SW480 (cell line): Measurements from ENCODE around the gene IFNAR2.
"Not testable (repeated sequence)": the region's sequence is repeated elsewhere in the genome, so short reads cannot be mapped to it uniquely, and the experiment has no call there.

Experiments
- DNase-seq: peaks from one replicate; pipeline ENCODE4 v3.0.0-alpha.2; 2016; ENCODE audit warnings: low spot score

Gene IFNAR2

GRCh38 chr21:33214056-33214455 lies 15.7 kb upstream of the IFNAR2 start:
- no peak for DNase-seq

DNA sequence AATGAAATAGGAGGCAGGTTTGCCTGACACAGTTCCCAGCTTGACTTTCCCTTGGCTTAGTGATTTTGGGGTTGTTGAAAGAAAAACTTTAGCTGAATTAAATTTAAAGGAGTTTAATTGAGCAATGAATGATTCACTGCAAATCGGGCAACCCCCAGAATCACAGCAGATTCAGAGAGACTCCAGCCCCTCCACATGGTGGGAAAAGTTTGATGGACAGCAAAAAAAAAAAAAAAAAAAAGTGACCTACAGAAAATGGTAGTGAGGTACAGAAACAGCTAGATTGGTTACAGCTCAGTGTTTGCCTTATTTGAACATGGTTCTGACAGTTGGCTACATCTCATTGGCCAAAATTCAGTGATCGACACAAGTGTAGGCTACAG lies 12.6 kb upstream of the IFNAR2 start:
- DNase-seq = no peak

DNA sequence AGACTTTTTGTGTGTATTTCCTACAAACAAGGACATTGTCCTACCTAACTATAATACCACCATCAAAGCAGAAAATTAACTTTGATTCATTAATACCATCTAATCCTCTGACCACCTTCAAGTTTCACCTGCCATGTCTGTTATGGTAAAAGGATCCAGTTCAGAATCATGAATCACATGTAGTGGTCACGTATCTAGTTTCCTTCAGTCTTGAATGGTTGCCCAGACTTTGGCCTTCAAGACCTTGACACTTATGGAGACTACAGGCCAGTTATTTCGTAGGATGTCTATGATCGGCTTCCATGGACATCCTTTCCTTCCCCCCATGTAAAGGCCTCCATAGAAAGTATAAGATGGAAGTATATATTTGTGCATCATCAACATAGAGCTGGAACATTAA lies 10.4 kb upstream of the IFNAR2 start:
- no peak for DNase-seq

DNA sequence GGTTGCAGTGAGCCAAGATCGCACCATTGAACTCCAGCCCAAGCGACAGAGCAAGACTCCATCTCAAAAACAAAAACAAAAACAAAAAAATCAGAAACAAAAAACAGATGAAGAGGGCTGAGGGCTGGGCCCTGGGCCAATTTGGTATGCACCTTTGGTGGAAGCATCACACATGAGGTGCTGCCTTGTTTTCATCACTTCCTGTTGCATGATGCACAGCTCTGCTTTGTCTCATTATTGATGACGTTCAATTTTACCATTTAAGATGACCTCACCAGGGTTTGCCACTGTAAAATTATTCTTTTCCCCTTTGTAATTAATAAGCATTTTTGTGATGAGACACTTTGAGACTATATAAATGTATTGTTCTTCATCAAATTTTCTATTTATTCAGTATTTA lies 9.8 kb upstream of the IFNAR2 start:
- DNase-seq = no peak

GRCh38 chr21:33225376-33225775 lies 4.4 kb upstream of the IFNAR2 start:
- DNase-seq = not testable (repeated sequence)

- DNase-seq = no peak
Observed at GRCh38 chr21:33228455-33228854, 1.3 kb upstream of the IFNAR2 start.

- no peak for DNase-seq
Observed at GRCh38 chr21:33229099-33229783, 497 bp upstream of the IFNAR2 start.

- DNase-seq = peak; percentile 50
Observed at GRCh38 chr21:33230545-33231324, 997 bp downstream of the IFNAR2 start.

- DNase-seq = no peak
Observed at GRCh38 chr21:33231526-33231925, 1.8 kb downstream of the IFNAR2 start.

DNA sequence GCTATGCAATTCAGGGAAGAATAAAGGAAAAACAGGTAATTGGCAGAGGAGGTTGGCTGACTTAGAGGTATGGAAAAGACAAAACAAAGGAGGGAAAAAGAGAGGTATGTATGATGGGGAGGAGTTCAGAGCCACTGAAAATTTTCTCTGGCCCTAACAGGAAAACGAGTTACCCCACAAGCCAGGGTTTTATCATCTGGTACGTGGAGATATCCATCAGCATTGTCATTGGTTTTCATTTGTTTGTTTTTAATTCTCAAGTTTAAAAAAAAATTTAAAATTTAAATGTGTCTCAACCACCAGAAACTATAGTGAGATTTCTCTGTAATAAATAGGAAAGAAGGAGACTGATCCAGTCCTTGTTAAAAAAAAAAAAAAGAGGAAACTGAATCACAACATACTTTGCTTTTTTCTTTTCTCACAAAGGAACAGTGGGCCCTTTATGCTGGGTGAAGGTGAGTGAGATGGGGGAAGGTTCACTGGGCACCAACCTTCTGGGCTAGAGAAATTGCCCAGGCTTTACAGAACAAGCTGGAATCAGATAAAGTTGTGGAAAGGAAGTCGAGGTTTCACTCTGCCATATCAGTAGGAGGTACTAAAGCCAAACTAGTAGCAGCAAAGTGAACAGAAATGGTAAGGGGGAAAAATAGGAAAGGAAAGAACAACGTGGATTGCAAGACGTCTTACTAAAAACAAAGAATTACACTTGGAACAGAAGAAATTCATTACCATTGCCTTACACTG lies 2.7 kb downstream of the IFNAR2 start:
- DNase-seq = no peak

- no peak for DNase-seq
Observed at GRCh38 chr21:33234635-33235520, 5.1 kb downstream of the IFNAR2 start.

- no peak for DNase-seq
Observed at GRCh38 chr21:33236013-33236686, 6.4 kb downstream of the IFNAR2 start.

- DNase-seq = no peak
Observed at GRCh38 chr21:33236766-33237165, 7.0 kb downstream of the IFNAR2 start.

DNA sequence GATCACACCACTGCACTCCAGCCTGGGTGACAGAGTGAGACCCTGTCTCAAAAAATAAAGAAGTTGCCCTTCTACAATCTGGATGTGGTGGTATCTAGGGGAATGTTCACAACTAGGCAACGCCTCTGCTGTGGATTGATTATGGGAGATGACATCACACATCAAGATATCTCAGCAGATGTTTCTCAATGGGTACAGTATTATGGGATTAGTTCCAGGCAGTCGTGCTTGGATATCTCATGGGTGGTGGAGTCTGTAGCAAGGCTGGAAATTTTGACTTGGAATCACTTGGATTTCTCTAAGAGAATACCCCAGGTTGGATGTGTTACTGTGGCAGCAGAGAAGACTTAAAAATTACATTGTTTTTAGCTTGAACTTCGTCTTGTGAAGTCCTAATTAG lies 7.7 kb downstream of the IFNAR2 start:
- DNase-seq = no peak

- no peak for DNase-seq
Observed at GRCh38 chr21:33238146-33238545, 8.4 kb downstream of the IFNAR2 start.

DNA sequence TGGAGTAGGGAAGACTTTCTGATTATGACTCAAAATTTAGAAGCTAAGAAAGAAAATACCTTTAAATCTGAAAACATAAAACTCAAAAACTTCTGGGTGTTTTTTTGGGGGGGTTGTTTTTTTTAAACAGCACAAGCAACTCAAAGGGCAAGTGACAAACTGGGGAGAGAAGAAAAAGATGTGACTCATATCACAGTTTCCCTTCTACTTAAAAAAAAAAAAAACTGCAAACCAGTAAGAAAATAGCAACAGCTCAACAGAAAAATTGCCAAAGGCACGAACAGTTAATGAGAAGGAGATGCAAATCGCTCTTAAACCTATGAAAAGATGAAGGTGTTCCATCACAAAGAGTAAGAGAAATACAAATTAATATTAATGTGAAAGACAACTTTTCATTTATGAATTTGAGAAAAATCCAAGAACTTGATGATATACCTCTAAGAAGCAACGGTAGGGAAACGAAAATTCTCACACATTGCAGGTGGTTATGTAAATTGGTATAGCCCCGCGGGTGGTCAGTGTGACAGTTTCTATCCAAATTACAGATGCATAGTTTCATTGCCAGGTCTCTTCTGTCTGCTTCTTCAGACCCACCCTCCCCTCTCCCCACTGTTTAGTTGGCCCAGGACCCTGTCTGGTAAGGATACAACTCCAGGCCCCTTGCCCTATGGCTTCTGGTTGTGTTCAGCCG lies 9.0 kb downstream of the IFNAR2 start:
- no peak for DNase-seq

DNA sequence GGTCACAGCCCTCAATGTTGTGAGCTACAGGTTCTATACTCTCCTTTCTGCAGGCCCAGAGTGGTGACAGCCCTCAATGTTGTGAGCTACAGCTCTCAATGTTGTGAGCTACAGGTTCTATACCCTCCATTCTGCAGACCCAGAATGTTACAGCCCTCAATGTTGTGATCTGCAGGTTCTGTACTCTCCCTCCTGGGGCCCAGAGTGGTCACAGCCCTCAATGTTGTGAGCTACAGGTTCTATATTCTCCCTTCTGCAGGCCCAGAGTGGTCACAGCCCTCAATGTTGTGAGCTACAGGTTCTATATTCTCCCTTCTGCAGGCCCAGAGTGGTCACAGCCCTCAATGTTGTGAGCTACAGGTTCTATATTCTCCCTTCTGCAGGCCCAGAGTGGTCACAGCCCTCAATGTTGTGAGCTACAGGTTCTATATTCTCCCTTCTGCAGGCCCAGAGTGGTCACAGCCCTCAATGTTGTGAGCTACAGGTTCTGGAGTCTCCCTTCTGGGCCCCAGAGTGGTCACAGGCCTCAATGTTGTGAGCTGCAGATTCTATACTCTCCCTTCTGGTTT lies 9.9 kb downstream of the IFNAR2 start:
- not testable (repeated sequence) for DNase-seq

DNA sequence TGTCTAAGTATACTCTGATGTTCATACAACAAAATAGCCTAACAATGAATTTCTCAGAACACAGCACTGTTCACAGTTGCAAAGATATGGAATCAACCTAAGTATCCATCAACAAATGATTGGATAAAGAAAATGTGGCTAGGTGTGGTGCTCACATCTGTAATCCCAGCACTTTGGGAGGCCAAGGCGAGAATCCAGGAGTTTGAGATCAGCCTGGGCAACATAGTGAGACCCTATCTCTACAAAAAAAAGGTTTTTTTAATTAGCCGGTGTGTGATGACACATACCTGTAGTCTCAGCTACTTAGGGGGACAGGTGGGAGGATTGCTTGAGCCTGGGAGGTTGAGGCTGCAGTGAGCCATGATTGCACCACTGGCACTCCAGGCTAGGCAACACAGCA lies 10.7 kb downstream of the IFNAR2 start:
- DNase-seq = no peak

DNA sequence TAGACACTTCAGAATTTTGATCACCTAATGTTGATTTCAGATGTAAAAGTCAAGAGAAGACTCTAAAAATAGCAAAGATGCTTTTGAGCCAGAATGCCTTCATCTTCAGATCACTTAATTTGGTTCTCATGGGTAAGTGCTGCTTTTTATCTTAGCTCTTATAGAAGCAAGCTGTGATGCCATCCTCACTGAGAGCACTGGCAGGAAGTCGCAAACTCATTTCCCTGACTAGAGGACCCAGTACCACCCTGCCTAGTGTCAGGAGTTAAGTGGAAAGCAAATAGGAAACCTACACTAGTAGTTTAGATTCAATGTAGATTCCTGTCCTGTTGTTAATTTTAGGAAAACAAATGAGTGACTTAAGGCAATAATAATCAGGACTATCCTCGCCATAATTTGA lies 12.1 kb downstream of the IFNAR2 start:
- no peak for DNase-seq

- not testable (repeated sequence) for DNase-seq
Observed at GRCh38 chr21:33242846-33243245, 13.1 kb downstream of the IFNAR2 start.
